Sigmoid colon (tissue), 7 donors: Measurements from ENCODE around the gene PTGDR2. TPM values are rescaled to one million over a fixed set of nuclear protein-coding genes. Genes with fewer than 3 reads are reported as not detected.

Experiments used
- DNase-seq: peaks from one replicate; pipeline ENCODE4 v3.0.0-alpha.2; 2019
- H3K27ac ChIP-seq, 4 donors: fragments of 200-600 bp; sonication (generic); one replicate each; pipeline ENCODE4 v1.5.1; 2016 to 2019; ENCODE audit warnings: mild to moderate bottlenecking in 1 of 4
- H3K27me3 ChIP-seq, 3 donors: fragments of 200-600 bp; sonication (generic); one replicate each; pipeline ENCODE4 v1.5.1; 2019; ENCODE audit warnings: mild to moderate bottlenecking in 1 of 3
- H3K36me3 ChIP-seq, 4 donors: fragments of 200-600 bp; sonication (generic); one replicate each; pipeline ENCODE4 v1.5.1; 2016 to 2019
- H3K4me1 ChIP-seq, 4 donors: fragments of 200-600 bp; sonication (generic); one replicate each; pipeline ENCODE4 v1.5.1; 2017 to 2019
- H3K4me3 ChIP-seq, 4 donors: fragments of 200-600 bp; sonication (generic); one replicate each; pipeline ENCODE4 v1.5.1; 2017 to 2019; ENCODE audit warnings: mild to moderate bottlenecking in 2 of 4, moderate library complexity in 1 of 4
- H3K9me3 ChIP-seq, 4 donors: fragments of 200-600 bp in 3 of 4; sonication (generic) in 3 of 4; one replicate each; pipeline versions ENCODE4 v1.5.1 to v1.6.1; 2013 to 2019
- CTCF ChIP-seq, 4 experiments: fragments of 450-650 bp in 3 of 4; fragments of 200-600 bp in 1 of 4; IDR thresholded peaks; one replicate each; pipeline ENCODE4 v1.5.1; 2016 to 2019; ENCODE audit warnings: antibody characterized with exemption in 4 of 4, mild to moderate bottlenecking in 3 of 4, moderate library complexity in 2 of 4
- EP300 ChIP-seq, 4 donors: sonication (generic); formaldehyde crosslinking; IDR thresholded peaks; one replicate each; pipeline ENCODE4 v1.6.1; 2017; ENCODE audit warnings: antibody characterized with exemption in 4 of 4
- POLR2A ChIP-seq, 2 donors: fragments of 450-650 bp; IDR thresholded peaks; one replicate each; pipeline ENCODE4 v1.6.1; 2016; ENCODE audit warnings: antibody characterized with exemption in 2 of 2, mild to moderate bottlenecking in 2 of 2, moderate library complexity in 2 of 2
- POLR2AphosphoS5 ChIP-seq, 4 donors: sonication (generic); formaldehyde crosslinking; IDR thresholded peaks; one replicate each; pipeline ENCODE4 v1.6.1; 2017; ENCODE audit warnings: antibody characterized with exemption in 4 of 4
- WGBS, 2 donors: extraction: QIAGEN DNeasy Blood & Tissue Kit; methylation state at CpG; one replicate each; pipeline ENCODE4 v1.1.7; 2013; 5-methylcytosine and 5-hydroxymethylcytosine counted together
- intact Hi-C: fragments of 100-400 bp; cut with DNase I; formaldehyde crosslinking; loops from one replicate; pipeline ENCODE4 v1.15.1; 2023
- polyA plus RNA-seq, 3 donors: library from polyadenylated mRNA; stranded (reverse); fragments of 200-250 nt; gene quantifications; one replicate each; pipeline ENCODE4 v1.2.3, GENCODE V29; 2013
- total RNA-seq, 4 donors: library from RNA; depleted of rRNA; stranded (reverse); fragments of >200 nt; gene quantifications; one replicate each; pipeline ENCODE4 v1.1.0, GENCODE V29; 2016
- donor health status: healthy with polysubstance abuse.
- donor health status: Bipolar disorder and iron deficiency.
- donor health status: healthy.

Gene PTGDR2
- total RNA-seq (under 1 TPM in 3 of 4 donors, not detected in 1; 0.27 to 0.83 (median 0.71) TPM), polyA plus RNA-seq (1 to 10 TPM in 2 of 3 donors, under 1 TPM in 1; 0.60 to 2.2 (median 1.4) TPM)

- Histone ChIP-seq H3K27me3 (peaks cover 0 to 17% (median 0%) of the 10 kb centered on the region in 3 donors), H3K36me3 (peaks cover 0 to 7% (median 3%) of the 10 kb centered on the region in 4 donors), H3K4me1 (no peaks in the 10 kb centered on the region), H3K4me3 (no peak within 1 kb of the TSS), H3K9me3 (no peaks in the 10 kb centered on the region), H3K27ac (no peak within 1 kb of the TSS)
- no peak for TF ChIP-seq POLR2A (IDR thresholded peaks at IDR 0.05)
- no peak for TF ChIP-seq POLR2AphosphoS5 (IDR thresholded peaks at IDR 0.05)
- TF ChIP-seq CTCF (IDR thresholded peaks at IDR 0.05) = no peak
- no peak for TF ChIP-seq EP300 (IDR thresholded peaks at IDR 0.05)
- DNase-seq = no peak
- 24 to 41% methylated on average over 14 of the region's 14 CpGs for WGBS, 2 donors
- intact Hi-C loops = no loop called here
Measured at GRCh38 chr11:60855726-60856633, at the start of gene PTGDR2. Gene PTGDR2 (minus strand): TSS chr11:60855950. CDS start chr11:60853722, 2,228 bp downstream.

- H3K4me1 ChIP-seq = peaks cover 0 to 29% (median 24%) of the 10 kb centered on the region in 4 donors
- peak overlapping the region; percentile 89 to 99 (median 95) for H3K4me3 ChIP-seq
- H3K36me3 ChIP-seq = peaks cover 20 to 35% (median 27%) of the 10 kb centered on the region in 4 donors
- WGBS, 2 donors = 28 to 44% methylated on average over 6 of the region's 6 CpGs
- peak overlapping the region; percentile 97 to 100 (median 98) for H3K27ac ChIP-seq
- no peak for DNase-seq
- TF ChIP-seq CTCF (IDR thresholded peaks at IDR 0.05) = no peak
- intact Hi-C loops = loop anchor here (10.0 kb wide), 1 partner anchor 430 kb away; the partner anchor contains the start of genes DDB1 and TKFC
- H3K9me3 ChIP-seq = no peaks in the 10 kb centered on the region
- no peaks in the 10 kb centered on the region for H3K27me3 ChIP-seq
Measured at GRCh38 chr11:60905047-60905446, 49.3 kb upstream of the PTGDR2 start.

GRCh38 chr11:60902625-60903024 lies 46.9 kb upstream of the PTGDR2 start:
- Histone ChIP-seq H3K4me1 (peaks cover 0 to 34% (median 27%) of the 10 kb centered on the region in 4 donors), H3K27ac (no peak overlapping the region), H3K36me3 (peaks cover 39 to 57% (median 46%) of the 10 kb centered on the region in 4 donors), H3K4me3 (no peak overlapping the region), H3K9me3 (no peaks in the 10 kb centered on the region), H3K27me3 (no peaks in the 10 kb centered on the region)
- peak; percentile 46 for DNase-seq
- intact Hi-C loops = loop anchor here (10.0 kb wide), 1 partner anchor 432 kb away; the partner anchor contains the start of genes DDB1 and TKFC
- 94% methylated on average over 11 of the region's 11 CpGs for WGBS, 2 donors
- TF ChIP-seq EP300 (IDR thresholded peaks at IDR 0.05) = no peak
- no peak for TF ChIP-seq CTCF (IDR thresholded peaks at IDR 0.05)
- no peak for TF ChIP-seq POLR2A (IDR thresholded peaks at IDR 0.05)
- no peak for TF ChIP-seq POLR2AphosphoS5 (IDR thresholded peaks at IDR 0.05)

- DNase-seq = peak; percentile 63
- TF ChIP-seq POLR2AphosphoS5 (IDR thresholded peaks at IDR 0.05) (no peak), POLR2A (IDR thresholded peaks at IDR 0.05) (no peak), EP300 (IDR thresholded peaks at IDR 0.05) (no peak), CTCF (IDR thresholded peaks at IDR 0.05) (no peak)
Measured at GRCh38 chr11:60900673-60901404, 45.1 kb upstream of the PTGDR2 start.

More at GRCh38 chr11:60900673-60901404, 45.1 kb upstream of the PTGDR2 start:
- H3K27me3 ChIP-seq = no peaks in the 10 kb centered on the region
- peaks cover 55 to 75% (median 60%) of the 10 kb centered on the region in 4 donors for H3K36me3 ChIP-seq
- H3K4me3 ChIP-seq = no peak overlapping the region
- 85 to 91% methylated on average over 13 of the region's 13 CpGs for WGBS, 2 donors
- no peak overlapping the region for H3K27ac ChIP-seq
- H3K9me3 ChIP-seq = no peaks in the 10 kb centered on the region
- peaks cover 0 to 27% (median 21%) of the 10 kb centered on the region in 4 donors for H3K4me1 ChIP-seq
- intact Hi-C loops = loop anchor here (10.0 kb wide), 1 partner anchor 434 kb away; the partner anchor contains the start of genes DDB1 and TKFC
